DND-41 (cell line): ENCODE results near the gene EPHB2.

Experiments
- ATAC-seq: fragments of 200-7000 bp; cut with Tn5 transposase; 3 replicates; pipeline ENCODE4 v1.9.1; 2021; ENCODE audit warnings: low read depth; ENCODE audit not compliant: insufficient read depth
- DNase-seq: peaks from one replicate; pipeline ENCODE4 v3.0.0-alpha.2; 2020
- H2AFZ ChIP-seq: 2 replicates; pipeline ENCODE4 v1.6.0; 2012; ENCODE audit warnings: low read depth, low read length
- H3K27ac ChIP-seq: 2 replicates; pipeline ENCODE4 v1.5.1; 2012; ENCODE audit warnings: low read length, inconsistent platforms
- H3K27me3 ChIP-seq: fragments of 200-600 bp; sonication (generic); 2 replicates; pipeline ENCODE4 v1.6.0; 2012; ENCODE audit warnings: low read length, mild to moderate bottlenecking, inconsistent platforms; ENCODE audit not compliant: insufficient read depth, poor library complexity
- H3K36me3 ChIP-seq: 2 replicates; pipeline ENCODE4 v1.5.1; 2012; ENCODE audit warnings: low read length, inconsistent platforms; ENCODE audit not compliant: insufficient read depth
- H3K4me1 ChIP-seq: 2 replicates; pipeline ENCODE4 v1.5.1; 2012; ENCODE audit warnings: mild to moderate bottlenecking, low read length; ENCODE audit not compliant: insufficient read depth
- H3K4me2 ChIP-seq: 2 replicates; pipeline ENCODE4 v1.6.0; 2012; ENCODE audit warnings: mild to moderate bottlenecking, moderate library complexity, low read length, inconsistent platforms; ENCODE audit not compliant: insufficient read depth
- H3K4me3 ChIP-seq, 2 experiments: fragments of 200-600 bp in 1 of 2; shearing (Covaris generic) in 1 of 2; 2 replicates each; pipeline ENCODE4 v1.5.1; 2012 to 2016; ENCODE audit warnings: inconsistent platforms in 2 of 2, low read length in 2 of 2, mild to moderate bottlenecking in 2 of 2, low read depth in 1 of 2, moderate library complexity in 1 of 2
- H3K79me2 ChIP-seq: 2 replicates; pipeline ENCODE4 v1.6.0; 2012; ENCODE audit warnings: low read length, inconsistent platforms; ENCODE audit not compliant: insufficient read depth
- H3K9ac ChIP-seq: 2 replicates; pipeline ENCODE4 v1.6.0; 2012; ENCODE audit warnings: low read depth, mild to moderate bottlenecking, inconsistent platforms, low read length, moderate library complexity
- H3K9me3 ChIP-seq: 2 replicates; pipeline ENCODE4 v1.5.1; 2012; ENCODE audit warnings: low read length, moderate library complexity, mild to moderate bottlenecking, inconsistent platforms; ENCODE audit not compliant: insufficient read depth, severe bottlenecking
- H4K20me1 ChIP-seq: 2 replicates; pipeline ENCODE4 v1.6.0; 2012; ENCODE audit warnings: low read length; ENCODE audit not compliant: insufficient read depth
- CTCF ChIP-seq: IDR thresholded peaks from 2 replicates; pipeline ENCODE4 v1.5.1; 2012; ENCODE audit warnings: borderline replicate concordance, low read length, moderate library complexity, mild to moderate bottlenecking; ENCODE audit not compliant: poor library complexity, severe bottlenecking; ENCODE audit errors: extremely low read depth
- EZH2 ChIP-seq: IDR thresholded peaks from 3 replicates; pipeline ENCODE4 v1.6.1; 2012; ENCODE audit warnings: borderline replicate concordance, low read depth, mild to moderate bottlenecking, moderate library complexity, low read length, inconsistent platforms; ENCODE audit not compliant: severe bottlenecking

Gene EPHB2

GRCh38 chr1:22749919-22750684 lies 39.5 kb downstream of the EPHB2 start:
- no peak for TF ChIP-seq EZH2
- TF ChIP-seq CTCF, result no peak
- Histone ChIP-seq H3K9me3 (no peaks in the 10 kb centered on the region), H3K4me1 (no peaks in the 10 kb centered on the region), H3K27me3 (no peaks in the 10 kb centered on the region), H4K20me1 (peaks cover 4% of the 10 kb centered on the region; the same call in 1 of the 2 replicates), H3K36me3 (no peaks in the 10 kb centered on the region), H3K79me2 (no peaks in the 10 kb centered on the region), H3K4me2 (no peak overlapping the region), H3K9ac (no peak overlapping the region), H3K27ac (no peak overlapping the region), H2AFZ (no peak overlapping the region), H3K4me3 (no peak overlapping the region)
- DNase-seq (no peak), ATAC-seq (no peak)

GRCh38 chr1:22750685-22751051 lies 40.0 kb downstream of the EPHB2 start:
- Histone ChIP-seq H3K36me3 (no peaks in the 10 kb centered on the region), H3K9me3 (no peaks in the 10 kb centered on the region), H3K27ac (no peak overlapping the region), H3K4me2 (no peak overlapping the region), H2AFZ (no peak overlapping the region), H4K20me1 (peaks cover 6% of the 10 kb centered on the region; the same call in 1 of the 2 replicates), H3K27me3 (no peaks in the 10 kb centered on the region), H3K9ac (no peak overlapping the region), H3K4me1 (no peaks in the 10 kb centered on the region), H3K4me3 (no peak overlapping the region), H3K79me2 (no peaks in the 10 kb centered on the region)
- TF ChIP-seq CTCF (no peak), EZH2 (no peak)
- DNase-seq, result no peak
- no peak for ATAC-seq

- Histone ChIP-seq H3K4me3 (no peak overlapping the region), H3K9ac (no peak overlapping the region), H4K20me1 (peaks cover 6% of the 10 kb centered on the region; the same call in 1 of the 2 replicates), H3K36me3 (no peaks in the 10 kb centered on the region), H3K9me3 (no peaks in the 10 kb centered on the region), H3K79me2 (no peaks in the 10 kb centered on the region), H3K27ac (no peak overlapping the region), H3K4me2 (no peak overlapping the region), H2AFZ (no peak overlapping the region), H3K4me1 (no peaks in the 10 kb centered on the region), H3K27me3 (no peaks in the 10 kb centered on the region)
- ATAC-seq (no peak), DNase-seq (no peak)
- no peak for TF ChIP-seq EZH2
- TF ChIP-seq CTCF, result no peak
Measured at GRCh38 chr1:22751124-22751531, 40.5 kb downstream of the EPHB2 start.

GRCh38 chr1:22752339-22752738 lies 41.7 kb downstream of the EPHB2 start:
- ATAC-seq, result no peak
- H3K9ac ChIP-seq, result no peak overlapping the region
- no peak overlapping the region for H2AFZ ChIP-seq
- H3K4me1 ChIP-seq, result no peaks in the 10 kb centered on the region
- H3K27ac ChIP-seq, result no peak overlapping the region
- H3K4me3 ChIP-seq, result no peak overlapping the region
- H3K4me2 ChIP-seq, result no peak overlapping the region
- TF ChIP-seq CTCF (no peak), EZH2 (no peak)
- no peaks in the 10 kb centered on the region for H3K36me3 ChIP-seq
- H3K27me3 ChIP-seq, result no peaks in the 10 kb centered on the region
- no peak for DNase-seq
- H3K79me2 ChIP-seq, result no peaks in the 10 kb centered on the region
- peaks cover 6% of the 10 kb centered on the region; the same call in 1 of the 2 replicates for H4K20me1 ChIP-seq
- H3K9me3 ChIP-seq, result no peaks in the 10 kb centered on the region
